ENCODE results near the gene HNRNPLL. TPM values are rescaled to one million over a fixed set of nuclear protein-coding genes. Genes with fewer than 3 reads are reported as not detected.

Gene HNRNPLL
- total and polyA plus RNA-seq, 7 donors, result 6.4 to 22.4 (median 17.8) TPM

DNA sequence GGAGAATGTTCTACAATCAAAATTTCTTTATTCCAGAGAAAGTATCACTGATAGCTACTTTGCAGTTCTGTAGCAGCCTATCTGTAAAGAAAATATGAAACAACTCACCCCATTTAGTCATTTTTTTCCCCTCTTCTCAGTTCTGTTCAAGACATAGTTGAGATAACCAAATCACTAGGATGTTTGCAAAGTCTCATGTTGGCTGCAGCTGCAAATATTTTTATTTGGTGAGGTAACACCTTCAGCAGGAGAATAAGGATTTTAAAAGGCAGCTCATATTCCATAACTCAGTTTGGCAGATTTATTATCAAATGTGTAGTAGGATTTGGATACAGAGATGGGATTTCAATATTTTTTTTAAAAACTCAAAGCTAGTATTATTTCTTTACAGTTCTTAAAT lies 41.0 kb downstream of the HNRNPLL start:
- intact Hi-C loops (cut with DNase I), result no loop called here
- ATAC-seq, result no peak
- no peaks in the 10 kb centered on the region for H3K9me3 ChIP-seq
- peaks cover 6% of the 10 kb centered on the region for H3K4me1 ChIP-seq
- peaks cover 0 to 66% of the 10 kb centered on the region in 2 donors for H3K36me3 ChIP-seq (ENCODE audit: insufficient read depth in 1 of 2, low read depth in 1 of 2)
- no peak overlapping the region for H3K27ac ChIP-seq
- TF ChIP-seq, protein P1, sequence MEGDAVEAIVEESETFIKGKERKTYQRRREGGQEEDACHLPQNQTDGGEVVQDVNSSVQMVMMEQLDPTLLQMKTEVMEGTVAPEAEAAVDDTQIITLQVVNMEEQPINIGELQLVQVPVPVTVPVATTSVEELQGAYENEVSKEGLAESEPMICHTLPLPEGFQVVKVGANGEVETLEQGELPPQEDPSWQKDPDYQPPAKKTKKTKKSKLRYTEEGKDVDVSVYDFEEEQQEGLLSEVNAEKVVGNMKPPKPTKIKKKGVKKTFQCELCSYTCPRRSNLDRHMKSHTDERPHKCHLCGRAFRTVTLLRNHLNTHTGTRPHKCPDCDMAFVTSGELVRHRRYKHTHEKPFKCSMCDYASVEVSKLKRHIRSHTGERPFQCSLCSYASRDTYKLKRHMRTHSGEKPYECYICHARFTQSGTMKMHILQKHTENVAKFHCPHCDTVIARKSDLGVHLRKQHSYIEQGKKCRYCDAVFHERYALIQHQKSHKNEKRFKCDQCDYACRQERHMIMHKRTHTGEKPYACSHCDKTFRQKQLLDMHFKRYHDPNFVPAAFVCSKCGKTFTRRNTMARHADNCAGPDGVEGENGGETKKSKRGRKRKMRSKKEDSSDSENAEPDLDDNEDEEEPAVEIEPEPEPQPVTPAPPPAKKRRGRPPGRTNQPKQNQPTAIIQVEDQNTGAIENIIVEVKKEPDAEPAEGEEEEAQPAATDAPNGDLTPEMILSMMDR (IDR thresholded peaks at IDR 0.05), result no peak
- no peak overlapping the region for H3K4me3 ChIP-seq
- no peak for DNase-seq
- no peaks in the 10 kb centered on the region for H3K27me3 ChIP-seq (ENCODE audit: insufficient read depth in 3 of 3, low read length in 2 of 3)

DNA sequence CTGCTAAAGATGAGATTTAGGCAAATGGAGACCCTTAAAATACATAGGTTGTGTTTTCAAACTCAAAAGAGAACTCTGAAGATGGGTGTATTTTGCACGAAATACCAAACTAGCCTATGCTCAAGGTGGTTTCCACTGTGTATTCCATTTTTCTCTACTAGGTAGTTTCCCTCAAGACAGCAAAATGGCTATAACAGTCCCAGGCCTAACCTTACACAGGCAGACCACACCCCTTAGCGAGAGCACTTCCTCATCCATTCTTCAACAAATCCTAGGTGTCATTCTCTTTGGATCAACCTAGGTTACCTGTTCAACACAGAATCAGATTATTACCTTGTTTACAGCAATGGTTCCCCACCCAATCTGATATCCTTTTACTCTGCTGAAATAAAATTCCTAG lies 42.6 kb downstream of the HNRNPLL start:
- intact Hi-C loops (cut with DNase I), result no loop called here
- ATAC-seq (no peak), DNase-seq (no peak)
- Histone ChIP-seq H3K9me3 (no peaks in the 10 kb centered on the region), H3K27ac (no peak overlapping the region), H3K4me1 (peaks cover 13% of the 10 kb centered on the region), H3K27me3 (ENCODE audit: insufficient read depth in 3 of 3, low read length in 2 of 3) (no peaks in the 10 kb centered on the region), H3K4me3 (no peak overlapping the region), H3K36me3 (ENCODE audit: insufficient read depth in 1 of 2, low read depth in 1 of 2) (peaks cover 0 to 50% of the 10 kb centered on the region in 2 donors)
- WGBS, 3 donors, result 98 to 99% (median 98%) methylated on average over 2 of the region's 2 CpGs
- TF ChIP-seq, protein P1 (IDR thresholded peaks at IDR 0.05), result no peak

DNA sequence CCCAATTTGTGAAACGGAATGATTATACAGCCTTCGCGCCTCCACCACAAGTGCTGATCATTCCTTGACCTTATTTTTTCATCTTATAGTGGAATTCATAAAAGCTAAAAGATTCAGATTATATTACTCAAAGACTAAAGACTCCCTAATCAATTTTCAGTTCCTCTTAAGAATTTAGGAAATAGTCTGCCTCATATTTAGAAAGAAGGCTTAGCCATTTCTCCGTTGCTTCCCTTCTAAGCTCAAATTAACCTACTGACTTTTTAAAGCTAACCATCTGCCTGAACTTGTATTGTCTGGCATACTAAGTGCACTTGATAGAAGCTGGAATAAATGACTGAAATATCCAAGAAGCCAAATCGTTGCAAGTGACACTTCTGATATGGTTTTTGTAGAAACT lies 44.7 kb downstream of the HNRNPLL start:
- Histone ChIP-seq H3K27ac (no peak overlapping the region), H3K4me1 (peaks cover 13% of the 10 kb centered on the region), H3K4me3 (no peak overlapping the region), H3K36me3 (ENCODE audit: insufficient read depth in 1 of 2, low read depth in 1 of 2) (peaks cover 0 to 35% of the 10 kb centered on the region in 2 donors), H3K9me3 (no peaks in the 10 kb centered on the region), H3K27me3 (ENCODE audit: insufficient read depth in 3 of 3, low read length in 2 of 3) (no peaks in the 10 kb centered on the region)
- WGBS, 3 donors, result 93 to 97% (median 94%) methylated on average over 5 of the region's 5 CpGs
- DNase-seq (no peak), ATAC-seq (no peak)
- intact Hi-C loops (cut with DNase I), result no loop called here
- TF ChIP-seq, protein P1 (IDR thresholded peaks at IDR 0.05), result no peak

DNA sequence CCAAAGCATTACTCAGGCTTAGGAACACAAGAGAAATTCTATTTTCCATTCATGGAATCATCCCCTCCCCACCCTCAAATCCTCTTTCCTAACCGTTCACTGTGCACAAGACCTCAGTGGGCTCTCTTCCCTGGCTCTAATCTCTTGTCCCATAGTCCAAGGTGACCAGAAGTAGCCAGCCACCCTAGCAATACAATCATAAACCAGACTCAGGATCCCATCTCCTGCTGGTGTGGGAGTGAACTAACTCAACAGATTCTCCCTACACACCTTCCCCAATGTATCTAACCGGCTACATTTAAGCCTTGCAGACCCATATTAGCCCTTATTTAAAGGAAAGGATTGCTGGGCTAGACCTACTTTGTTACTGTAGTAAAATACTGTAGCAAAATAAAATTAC lies 45.5 kb downstream of the HNRNPLL start:
- H3K27ac ChIP-seq, result peak overlapping the region; percentile 34
- no peak overlapping the region for H3K4me3 ChIP-seq
- H3K36me3 ChIP-seq (ENCODE audit: insufficient read depth in 1 of 2, low read depth in 1 of 2), result peaks cover 0 to 32% of the 10 kb centered on the region in 2 donors
- ATAC-seq, result peak in 1 of 4 donors; percentile 13
- TF ChIP-seq, protein P1 (IDR thresholded peaks at IDR 0.05), result no peak
- no peaks in the 10 kb centered on the region for H3K27me3 ChIP-seq (ENCODE audit: insufficient read depth in 3 of 3, low read length in 2 of 3)
- WGBS, 3 donors, result 59 to 66% (median 62%) methylated on average over 2 of the region's 2 CpGs
- H3K4me1 ChIP-seq, result peaks cover 13% of the 10 kb centered on the region
- H3K9me3 ChIP-seq, result no peaks in the 10 kb centered on the region
- intact Hi-C loops (cut with DNase I), result no loop called here
- DNase-seq, result no peak
